HFFc6 (cell line): ENCODE results near the gene CTNNA1. TPM values are rescaled to one million over a fixed set of nuclear protein-coding genes. Genes with fewer than 3 reads are reported as not detected.

ENCODE experiments used
- DNase-seq: peaks from one replicate; pipeline ENCODE4 v3.0.0-alpha.2; 2018
- H3K27ac Mint-ChIP-seq: 2 replicates; pipeline ENCODE4 v1.8.0; 2020; ENCODE audit warnings: mild to moderate bottlenecking, mixed read lengths
- H3K27me3 Mint-ChIP-seq: 2 replicates; pipeline ENCODE4 v1.8.0; 2021; ENCODE audit warnings: mild to moderate bottlenecking, moderate library complexity, mixed read lengths; ENCODE audit not compliant: insufficient read depth
- H3K36me3 Mint-ChIP-seq: 2 replicates; pipeline ENCODE4 v1.8.0; 2021; ENCODE audit warnings: low read depth, mixed read lengths
- H3K4me1 Mint-ChIP-seq: 2 replicates; pipeline ENCODE4 v1.8.0; 2020; ENCODE audit warnings: low read depth, mixed read lengths
- H3K4me3 Mint-ChIP-seq: 2 replicates; pipeline ENCODE4 v1.8.0; 2020; ENCODE audit warnings: mild to moderate bottlenecking, moderate library complexity, mixed read lengths
- H3K9me3 Mint-ChIP-seq: 2 replicates; pipeline ENCODE4 v1.8.0; 2020; ENCODE audit warnings: mild to moderate bottlenecking, mixed read lengths
- total RNA-seq, 6 experiments: library from RNA; stranded (reverse); fragmentation: NEBNext Ultra II Directional; extraction: Animal tissue kit (Norgen Biotek cat#: 25700); gene quantifications; 2 replicates in 1 of 6; 3 replicates in 5 of 6; pipeline ENCODE4 v1.2.3, GENCODE V29; 2021
- TF ChIP-seq, protein P1 (sequence below): fragments of 200-600 bp; sonication (generic); IDR thresholded peaks from 2 replicates; pipeline ENCODE4 v1.5.0; 2021; ENCODE audit warnings: antibody characterized with exemption, mild to moderate bottlenecking

The CTNNA1 gene
- total RNA-seq, 6 experiments from 2014 or later = 282 to 342 (median 292) TPM

GRCh38 chr5:138778234-138778633, 25.0 kb downstream of the CTNNA1 start:
- no peak overlapping the region for H3K27ac Mint-ChIP-seq
- H3K4me1 Mint-ChIP-seq = peaks cover 16% of the 10 kb centered on the region
- peaks cover 29% of the 10 kb centered on the region for H3K36me3 Mint-ChIP-seq
- H3K9me3 Mint-ChIP-seq = peaks cover 4% of the 10 kb centered on the region; the same call in 1 of the 2 replicates
- no peaks in the 10 kb centered on the region for H3K27me3 Mint-ChIP-seq
- no peak overlapping the region for H3K4me3 Mint-ChIP-seq
- no peak for DNase-seq
- TF ChIP-seq, protein P1, sequence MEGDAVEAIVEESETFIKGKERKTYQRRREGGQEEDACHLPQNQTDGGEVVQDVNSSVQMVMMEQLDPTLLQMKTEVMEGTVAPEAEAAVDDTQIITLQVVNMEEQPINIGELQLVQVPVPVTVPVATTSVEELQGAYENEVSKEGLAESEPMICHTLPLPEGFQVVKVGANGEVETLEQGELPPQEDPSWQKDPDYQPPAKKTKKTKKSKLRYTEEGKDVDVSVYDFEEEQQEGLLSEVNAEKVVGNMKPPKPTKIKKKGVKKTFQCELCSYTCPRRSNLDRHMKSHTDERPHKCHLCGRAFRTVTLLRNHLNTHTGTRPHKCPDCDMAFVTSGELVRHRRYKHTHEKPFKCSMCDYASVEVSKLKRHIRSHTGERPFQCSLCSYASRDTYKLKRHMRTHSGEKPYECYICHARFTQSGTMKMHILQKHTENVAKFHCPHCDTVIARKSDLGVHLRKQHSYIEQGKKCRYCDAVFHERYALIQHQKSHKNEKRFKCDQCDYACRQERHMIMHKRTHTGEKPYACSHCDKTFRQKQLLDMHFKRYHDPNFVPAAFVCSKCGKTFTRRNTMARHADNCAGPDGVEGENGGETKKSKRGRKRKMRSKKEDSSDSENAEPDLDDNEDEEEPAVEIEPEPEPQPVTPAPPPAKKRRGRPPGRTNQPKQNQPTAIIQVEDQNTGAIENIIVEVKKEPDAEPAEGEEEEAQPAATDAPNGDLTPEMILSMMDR = no peak

GRCh38 chr5:138783976-138784375, 30.8 kb downstream of the CTNNA1 start:
- Mint-ChIP-seq H3K9me3 (no peaks in the 10 kb centered on the region), H3K27ac (no peak overlapping the region), H3K4me3 (no peak overlapping the region), H3K27me3 (no peaks in the 10 kb centered on the region; the same call in 1 of the 2 replicates), H3K4me1 (peaks cover 38% of the 10 kb centered on the region), H3K36me3 (peaks cover 31% of the 10 kb centered on the region)
- no peak for DNase-seq
- TF ChIP-seq, protein P1 = no peak

- Mint-ChIP-seq H3K9me3 (no peaks in the 10 kb centered on the region), H3K36me3 (peaks cover 31% of the 10 kb centered on the region), H3K27me3 (no peaks in the 10 kb centered on the region; the same call in 1 of the 2 replicates), H3K4me1 (peaks cover 42% of the 10 kb centered on the region), H3K27ac (no peak overlapping the region), H3K4me3 (no peak overlapping the region)
- TF ChIP-seq, protein P1 = no peak
- DNase-seq = no peak
Measured at GRCh38 chr5:138784590-138784989, 31.4 kb downstream of the CTNNA1 start.

GRCh38 chr5:138789771-138790242, 36.6 kb downstream of the CTNNA1 start:
- Mint-ChIP-seq H3K27ac (peak overlapping the region; percentile 60), H3K36me3 (peaks cover 14% of the 10 kb centered on the region), H3K4me3 (no peak overlapping the region; the same call in 1 of the 2 replicates), H3K9me3 (no peaks in the 10 kb centered on the region), H3K4me1 (peaks cover 63% of the 10 kb centered on the region), H3K27me3 (no peaks in the 10 kb centered on the region; the same call in 1 of the 2 replicates)
- TF ChIP-seq, protein P1 = peak; percentile 74
- peak; percentile 10 for DNase-seq

DNA sequence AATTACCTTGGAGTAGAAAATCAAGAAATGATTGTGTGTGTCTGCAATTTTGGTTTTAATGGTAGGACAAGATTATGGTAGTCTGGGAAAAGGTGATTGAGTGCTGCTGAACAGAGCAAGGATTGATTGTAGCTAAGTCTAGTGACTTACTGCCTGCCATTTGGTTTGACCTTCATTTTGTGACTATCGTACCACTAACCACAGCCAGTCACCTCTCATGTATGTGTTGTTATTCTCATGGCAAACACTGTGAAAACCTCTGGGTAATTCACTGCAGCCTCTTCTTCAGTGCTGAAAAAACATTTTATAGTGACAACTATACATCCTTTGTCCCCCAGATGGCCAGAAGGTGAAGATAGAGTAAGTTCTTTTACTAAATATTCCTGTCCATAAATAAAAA, 37.5 kb downstream of the CTNNA1 start:
- TF ChIP-seq, protein P1 = no peak
- no peak overlapping the region for H3K4me3 Mint-ChIP-seq
- peak; percentile 39 for DNase-seq
- peaks cover 62% of the 10 kb centered on the region for H3K4me1 Mint-ChIP-seq
- peak overlapping the region; percentile 50 for H3K27ac Mint-ChIP-seq
- no peaks in the 10 kb centered on the region; the same call in 1 of the 2 replicates for H3K27me3 Mint-ChIP-seq
- no peaks in the 10 kb centered on the region for H3K9me3 Mint-ChIP-seq
- H3K36me3 Mint-ChIP-seq = peaks cover 11% of the 10 kb centered on the region
